Prostate gland (tissue), 2 donors: ENCODE results near the gene GRK1. TPM values are rescaled to one million over a fixed set of nuclear protein-coding genes. Genes with fewer than 3 reads are reported as not detected.

Source experiments
- DNase-seq: peaks from one replicate; pipeline ENCODE4 v3.0.0-alpha.2; 2019; ENCODE audit warnings: low spot score
- H3K27ac ChIP-seq, 2 donors: fragments of 200-600 bp; sonication (generic); 2 replicates each; pipeline ENCODE4 v1.5.1; 2017 to 2019
- H3K27me3 ChIP-seq: fragments of 200-600 bp; sonication (generic); replicated peaks from 2 replicates; pipeline ENCODE4 v1.5.1; 2019; ENCODE audit not compliant: insufficient read depth
- H3K36me3 ChIP-seq, 2 donors: fragments of 200-600 bp; sonication (generic); 1 replicate in 1 of 2; 2 replicates in 1 of 2; pipeline versions ENCODE4 v1.5.1 to v1.8.1; 2017 to 2019
- H3K4me1 ChIP-seq: fragments of 200-600 bp; sonication (generic); replicated peaks from 2 replicates; pipeline ENCODE4 v1.5.1; 2019
- H3K4me3 ChIP-seq, 2 donors: fragments of 200-600 bp; sonication (generic); 2 replicates each; pipeline ENCODE4 v1.5.1; 2017 to 2019
- H3K9me3 ChIP-seq: fragments of 200-600 bp; sonication (generic); 2 replicates; pipeline ENCODE4 v1.5.1; 2017
- POLR2A ChIP-seq: fragments of 450-650 bp; IDR thresholded peaks from one replicate; pipeline ENCODE4 v1.6.1; 2016; ENCODE audit warnings: antibody characterized with exemption, mild to moderate bottlenecking
- POLR2AphosphoS5 ChIP-seq: sonication (generic); formaldehyde crosslinking; IDR thresholded peaks from one replicate; pipeline ENCODE4 v1.6.1; 2017; ENCODE audit warnings: antibody characterized with exemption
- WGBS: methylation state at CpG from one replicate; pipeline ENCODE4 v1.1.5; 2018; 5-methylcytosine and 5-hydroxymethylcytosine counted together
- intact Hi-C: fragments of 100-400 bp; cut with DNase I; formaldehyde crosslinking; loops from one replicate; pipeline ENCODE4 v1.14.2; 2022
- total RNA-seq, 2 donors: library from RNA; depleted of rRNA; stranded (reverse); fragments of >200 nt; gene quantifications; one replicate each; pipeline ENCODE4 v1.1.0, GENCODE V29; 2016
- TF ChIP-seq, protein P1 (sequence below), 4 experiments: fragments of 200-600 bp in 2 of 4; fragments of 450-650 bp in 2 of 4; sonication (generic) in 2 of 4; IDR thresholded peaks; 1 replicate in 3 of 4; 2 replicates in 1 of 4; pipeline ENCODE4 v1.5.1; 2016 to 2019; ENCODE audit warnings: antibody characterized with exemption in 4 of 4, mild to moderate bottlenecking in 2 of 4, moderate library complexity in 2 of 4

The GRK1 gene
- total RNA-seq, 2 donors from 2014 or later: 0.23 TPM; not detected in 1

DNA sequence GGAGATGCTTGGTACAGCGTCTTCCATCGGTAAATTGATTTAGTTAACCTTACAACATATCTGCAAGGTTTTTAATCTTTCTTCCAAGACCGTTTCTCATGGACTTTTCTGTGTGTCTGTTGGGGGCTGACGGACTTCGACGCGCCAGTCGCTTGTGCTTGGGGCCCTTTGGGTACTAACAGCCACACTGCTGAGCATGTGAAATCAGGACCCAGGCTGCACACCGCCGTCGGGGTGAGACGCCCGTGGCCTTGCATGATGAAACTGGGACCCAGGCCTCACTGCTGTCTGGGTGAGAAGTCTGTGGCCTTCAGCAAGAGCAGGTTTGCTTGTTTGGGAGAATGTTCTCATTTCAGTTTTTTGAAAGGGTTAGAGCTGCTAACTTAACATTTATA lies 18.8 kb upstream of the GRK1 start:
- H3K9me3 ChIP-seq: no peaks in the 10 kb centered on the region
- intact Hi-C loops: no loop called here
- 86% methylated on average over 13 of the region's 13 CpGs for WGBS
- no peaks in the 10 kb centered on the region for H3K4me1 ChIP-seq
- H3K27me3 ChIP-seq: no peaks in the 10 kb centered on the region
- no peak overlapping the region for H3K4me3 ChIP-seq
- no peak for DNase-seq
- no peaks in the 10 kb centered on the region for H3K36me3 ChIP-seq
- TF ChIP-seq, protein P1, sequence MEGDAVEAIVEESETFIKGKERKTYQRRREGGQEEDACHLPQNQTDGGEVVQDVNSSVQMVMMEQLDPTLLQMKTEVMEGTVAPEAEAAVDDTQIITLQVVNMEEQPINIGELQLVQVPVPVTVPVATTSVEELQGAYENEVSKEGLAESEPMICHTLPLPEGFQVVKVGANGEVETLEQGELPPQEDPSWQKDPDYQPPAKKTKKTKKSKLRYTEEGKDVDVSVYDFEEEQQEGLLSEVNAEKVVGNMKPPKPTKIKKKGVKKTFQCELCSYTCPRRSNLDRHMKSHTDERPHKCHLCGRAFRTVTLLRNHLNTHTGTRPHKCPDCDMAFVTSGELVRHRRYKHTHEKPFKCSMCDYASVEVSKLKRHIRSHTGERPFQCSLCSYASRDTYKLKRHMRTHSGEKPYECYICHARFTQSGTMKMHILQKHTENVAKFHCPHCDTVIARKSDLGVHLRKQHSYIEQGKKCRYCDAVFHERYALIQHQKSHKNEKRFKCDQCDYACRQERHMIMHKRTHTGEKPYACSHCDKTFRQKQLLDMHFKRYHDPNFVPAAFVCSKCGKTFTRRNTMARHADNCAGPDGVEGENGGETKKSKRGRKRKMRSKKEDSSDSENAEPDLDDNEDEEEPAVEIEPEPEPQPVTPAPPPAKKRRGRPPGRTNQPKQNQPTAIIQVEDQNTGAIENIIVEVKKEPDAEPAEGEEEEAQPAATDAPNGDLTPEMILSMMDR (IDR thresholded peaks at IDR 0.05): no peak
- TF ChIP-seq POLR2A (no peak), POLR2AphosphoS5 (no peak)
- H3K27ac ChIP-seq: peak overlapping the region in 1 of 2 donors; percentile 65

DNA sequence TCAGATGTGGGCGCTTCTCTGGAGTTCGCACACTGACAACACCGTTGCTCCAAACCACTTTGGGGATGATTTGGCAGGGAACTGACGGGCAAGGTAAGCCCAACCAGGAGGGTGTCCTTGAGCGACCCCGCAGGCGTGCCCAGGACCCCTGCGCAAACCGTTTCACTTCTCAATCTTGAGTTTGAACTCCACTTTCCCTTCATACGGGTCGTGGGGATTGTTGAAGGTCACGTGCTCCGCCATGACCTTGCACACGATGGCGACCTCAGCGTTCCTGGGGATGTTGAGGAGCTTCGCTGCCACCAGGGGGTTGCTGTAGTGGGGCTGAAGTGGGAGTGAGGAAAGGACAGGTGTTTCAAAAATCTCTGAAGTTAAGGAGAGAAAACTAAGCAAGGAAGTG lies 17.8 kb upstream of the GRK1 start:
- Histone ChIP-seq H3K4me3 (no peak overlapping the region), H3K36me3 (no peaks in the 10 kb centered on the region), H3K27ac (no peak overlapping the region), H3K4me1 (no peaks in the 10 kb centered on the region), H3K9me3 (no peaks in the 10 kb centered on the region), H3K27me3 (no peaks in the 10 kb centered on the region)
- no peak for TF ChIP-seq POLR2A
- TF ChIP-seq POLR2AphosphoS5: no peak
- TF ChIP-seq, protein P1 (IDR thresholded peaks at IDR 0.05): no peak
- intact Hi-C loops: no loop called here
- WGBS: 93% methylated on average over 17 of the region's 17 CpGs
- no peak for DNase-seq

DNA sequence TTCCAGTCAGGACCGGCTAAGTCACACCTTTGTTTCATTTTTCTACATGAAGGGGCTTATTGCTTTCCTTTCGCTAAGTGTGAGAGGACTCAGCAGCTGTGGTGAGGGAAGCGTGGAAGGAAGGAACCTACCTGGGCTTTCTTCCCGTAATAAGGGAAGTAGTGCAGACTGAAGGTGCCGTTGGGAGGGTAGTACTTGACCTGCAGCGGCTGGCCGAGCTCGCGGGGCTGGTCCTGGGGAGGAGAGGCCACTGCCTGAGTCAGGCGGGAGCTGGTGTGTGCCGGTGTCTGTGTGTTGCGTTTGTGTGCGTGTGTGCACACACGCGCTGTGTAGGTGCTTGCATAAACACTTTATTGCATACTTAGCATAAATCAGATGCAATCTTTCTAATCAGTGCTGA lies 16.7 kb upstream of the GRK1 start:
- WGBS: 88% methylated on average over 15 of the region's 15 CpGs
- TF ChIP-seq POLR2AphosphoS5: no peak
- TF ChIP-seq, protein P1 (IDR thresholded peaks at IDR 0.05): no peak
- no peak for TF ChIP-seq POLR2A
- Histone ChIP-seq H3K27me3 (no peaks in the 10 kb centered on the region), H3K9me3 (no peaks in the 10 kb centered on the region), H3K4me1 (no peaks in the 10 kb centered on the region), H3K27ac (no peak overlapping the region), H3K4me3 (no peak overlapping the region), H3K36me3 (no peaks in the 10 kb centered on the region)
- no peak for DNase-seq
- intact Hi-C loops: no loop called here

DNA sequence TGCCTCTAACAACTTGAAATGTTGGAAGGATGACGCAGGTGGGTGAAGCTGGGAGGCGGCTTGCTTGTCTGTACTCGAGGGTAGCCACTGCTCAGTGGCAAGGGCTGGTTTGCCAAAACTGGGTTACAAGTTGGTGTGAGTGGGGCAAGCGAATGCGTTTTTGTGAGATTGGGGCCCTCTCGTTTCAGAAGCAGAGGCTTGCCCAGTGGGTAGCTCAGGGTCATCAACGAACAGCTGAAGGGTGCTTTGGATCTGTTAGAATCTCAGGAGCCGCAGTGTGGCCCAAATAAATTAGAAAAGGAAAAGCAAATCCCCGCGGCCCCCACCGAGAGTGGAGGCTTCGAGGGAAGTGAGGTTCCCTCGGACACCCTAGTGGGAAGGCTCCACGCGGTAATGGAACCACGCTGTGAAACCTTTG lies 16.3 kb upstream of the GRK1 start:
- Histone ChIP-seq H3K27ac (no peak overlapping the region), H3K27me3 (no peaks in the 10 kb centered on the region), H3K4me3 (no peak overlapping the region), H3K9me3 (no peaks in the 10 kb centered on the region), H3K36me3 (no peaks in the 10 kb centered on the region), H3K4me1 (no peaks in the 10 kb centered on the region)
- intact Hi-C loops: no loop called here
- TF ChIP-seq POLR2A (no peak), POLR2AphosphoS5 (no peak)
- TF ChIP-seq, protein P1 (IDR thresholded peaks at IDR 0.05): no peak
- DNase-seq: no peak
- WGBS: 88% methylated on average over 16 of the region's 16 CpGs

DNA sequence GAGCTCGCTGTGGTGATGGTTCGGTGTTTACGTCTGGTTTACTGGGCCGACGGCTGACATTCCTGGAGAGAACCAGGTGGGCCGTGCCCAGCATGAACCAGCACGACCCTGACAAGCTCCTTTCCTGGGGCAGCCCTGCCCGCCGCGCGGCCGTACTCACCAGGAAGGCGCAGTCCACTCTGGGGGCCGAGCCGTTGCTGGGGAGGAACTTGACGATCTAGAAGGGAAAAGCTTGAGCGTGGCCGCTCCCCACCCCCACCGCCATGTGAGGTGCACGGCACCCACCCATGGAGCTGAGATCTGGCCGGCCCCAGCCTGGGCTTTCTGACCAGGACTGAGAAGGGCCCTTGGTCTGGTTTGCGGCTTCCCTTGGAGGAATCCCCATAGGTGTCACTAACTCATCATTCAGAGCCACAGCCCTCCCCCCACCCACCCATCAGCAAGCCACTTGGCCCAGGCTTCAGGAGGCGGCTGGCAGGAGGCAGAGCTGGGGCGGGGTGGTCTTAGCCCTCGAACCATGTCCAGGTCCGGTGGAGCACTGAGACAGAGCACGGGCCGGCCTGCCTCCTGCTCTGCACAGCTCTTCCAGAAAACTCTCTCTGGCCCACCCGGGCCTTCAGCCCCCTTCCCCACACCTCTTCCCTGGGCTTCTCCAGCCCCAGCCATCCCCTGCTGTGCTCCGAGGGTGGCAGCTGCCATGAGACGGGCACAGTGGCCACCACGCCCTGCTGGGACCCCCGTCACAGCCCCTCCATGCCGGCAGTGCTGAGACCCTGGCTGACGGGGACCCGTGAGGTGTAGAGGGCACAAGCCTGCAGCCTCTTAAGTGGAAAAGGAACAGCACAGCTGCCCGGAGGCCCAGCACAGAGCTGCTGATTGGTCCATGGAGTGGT lies 15.3 kb upstream of the GRK1 start:
- Histone ChIP-seq H3K4me1 (no peaks in the 10 kb centered on the region), H3K36me3 (no peaks in the 10 kb centered on the region), H3K9me3 (no peaks in the 10 kb centered on the region), H3K4me3 (no peak overlapping the region), H3K27me3 (no peaks in the 10 kb centered on the region), H3K27ac (no peak overlapping the region)
- intact Hi-C loops: no loop called here
- DNase-seq: no peak
- 90% methylated on average over 37 of the region's 37 CpGs for WGBS
- TF ChIP-seq POLR2AphosphoS5 (no peak), POLR2A (no peak)
- TF ChIP-seq, protein P1 (IDR thresholded peaks at IDR 0.05): no peak
